Measurements from ENCODE around the gene ELAVL3.

DNA sequence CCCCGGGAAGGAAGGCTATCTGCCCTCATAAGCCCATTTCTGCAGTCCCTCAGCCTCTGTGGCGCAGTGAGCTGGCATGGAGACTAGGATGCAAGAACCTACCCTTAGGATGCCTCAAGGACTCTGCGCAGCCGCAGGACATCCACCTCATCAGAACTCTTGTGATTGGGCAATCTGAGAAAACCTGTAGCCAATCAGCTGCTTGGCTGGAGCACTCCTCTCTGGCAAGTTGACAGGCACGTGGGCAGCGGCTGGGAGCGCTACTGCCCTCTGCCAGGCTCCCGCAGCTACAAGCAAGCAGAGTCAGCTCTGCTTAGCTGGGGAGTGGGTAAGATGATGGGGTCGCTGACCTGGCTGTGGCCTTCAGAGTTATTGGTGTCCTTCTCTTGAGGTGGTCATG, 49.6 kb upstream of the ELAVL3 start:
- TF ChIP-seq EZH2 (IDR thresholded peaks at IDR 0.05; ENCODE audit: borderline replicate concordance, low read depth, low read length, severe bottlenecking) = no peak
- TF ChIP-seq POLR2A (IDR thresholded peaks at IDR 0.05; ENCODE audit: low read depth, low read length) = no peak
- TF ChIP-seq, protein P1, sequence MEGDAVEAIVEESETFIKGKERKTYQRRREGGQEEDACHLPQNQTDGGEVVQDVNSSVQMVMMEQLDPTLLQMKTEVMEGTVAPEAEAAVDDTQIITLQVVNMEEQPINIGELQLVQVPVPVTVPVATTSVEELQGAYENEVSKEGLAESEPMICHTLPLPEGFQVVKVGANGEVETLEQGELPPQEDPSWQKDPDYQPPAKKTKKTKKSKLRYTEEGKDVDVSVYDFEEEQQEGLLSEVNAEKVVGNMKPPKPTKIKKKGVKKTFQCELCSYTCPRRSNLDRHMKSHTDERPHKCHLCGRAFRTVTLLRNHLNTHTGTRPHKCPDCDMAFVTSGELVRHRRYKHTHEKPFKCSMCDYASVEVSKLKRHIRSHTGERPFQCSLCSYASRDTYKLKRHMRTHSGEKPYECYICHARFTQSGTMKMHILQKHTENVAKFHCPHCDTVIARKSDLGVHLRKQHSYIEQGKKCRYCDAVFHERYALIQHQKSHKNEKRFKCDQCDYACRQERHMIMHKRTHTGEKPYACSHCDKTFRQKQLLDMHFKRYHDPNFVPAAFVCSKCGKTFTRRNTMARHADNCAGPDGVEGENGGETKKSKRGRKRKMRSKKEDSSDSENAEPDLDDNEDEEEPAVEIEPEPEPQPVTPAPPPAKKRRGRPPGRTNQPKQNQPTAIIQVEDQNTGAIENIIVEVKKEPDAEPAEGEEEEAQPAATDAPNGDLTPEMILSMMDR (IDR thresholded peaks at IDR 0.05; ENCODE audit: extremely low read depth in 1 of 2, insufficient read depth in 1 of 2, low read depth in 1 of 2, low read length in 2 of 2) = peak; percentile 10 to 47
- TF ChIP-seq MYC (IDR thresholded peaks at IDR 0.05; ENCODE audit: low read depth, low read length) = peak; percentile 12
- no peak for TF ChIP-seq POLR2AphosphoS5 (IDR thresholded peaks at IDR 0.05; ENCODE audit: insufficient read depth, low read depth, low read length)
- peak; percentile 86 for TF ChIP-seq MAX (IDR thresholded peaks at IDR 0.05; ENCODE audit: insufficient read depth, insufficient read length)
- no peak for TF ChIP-seq GATA2 (IDR thresholded peaks at IDR 0.05; ENCODE audit: insufficient read depth, insufficient read length, low read depth, low read length)
- no peak for TF ChIP-seq JUN (IDR thresholded peaks at IDR 0.05; ENCODE audit: borderline replicate concordance, insufficient read depth, insufficient read length, low read depth)
- no peak for TF ChIP-seq FOS (IDR thresholded peaks at IDR 0.05; ENCODE audit: borderline replicate concordance, insufficient read depth, low read length)

All from endothelial cell of umbilical vein (primary cell).